Activated CD8-positive, alpha-beta T cell treated with anti-CD3 and anti-CD28 coated beads, Interleukin-2, amount 10 ng/mL, durations not matched to agents 7 days and 5 days (primary cell): Measurements from ENCODE around the gene CEP95. TPM values are rescaled to one million over a fixed set of nuclear protein-coding genes. Genes with fewer than 3 reads are reported as not detected.

Experiments used
- ATAC-seq: fragments of 150-1000 bp; cut with Tn5 transposase; one replicate; pipeline ENCODE4 v1.10.0; 2021; ENCODE audit warnings: moderate library complexity
- CTCF ChIA-PET: fragments of 350-600 bp; sonication (Branson Sonifier 250); formaldehyde crosslinking; loops from one replicate; lab custom pipeline; 2021; ENCODE audit warnings: antibody characterized with exemption; lab: Charles Lee
- POLR2A ChIA-PET: fragments of 350-600 bp; sonication (Branson Sonifier 250); formaldehyde crosslinking; loops from one replicate; lab custom pipeline; 2021; ENCODE audit warnings: antibody characterized with exemption; lab: Charles Lee
- DNase-seq: peaks from one replicate; pipeline ENCODE4 v3.0.0-alpha.2; 2020
- H3K27ac Mint-ChIP-seq: one replicate; pipeline ENCODE4 v1.8.0; 2021; ENCODE audit warnings: mild to moderate bottlenecking, mixed read lengths
- H3K27me3 Mint-ChIP-seq: one replicate; pipeline ENCODE4 v1.8.0; 2021; ENCODE audit warnings: low read depth, mixed read lengths
- H3K36me3 Mint-ChIP-seq: one replicate; pipeline ENCODE4 v1.8.0; 2021; ENCODE audit warnings: low read depth, mixed read lengths
- H3K4me1 Mint-ChIP-seq: one replicate; pipeline ENCODE4 v1.8.0; 2021; ENCODE audit warnings: low read depth, mixed read lengths
- H3K4me3 Mint-ChIP-seq: one replicate; pipeline ENCODE4 v1.8.0; 2021; ENCODE audit warnings: mild to moderate bottlenecking, mixed read lengths
- H3K9me3 Mint-ChIP-seq: one replicate; pipeline ENCODE4 v1.8.0; 2022; ENCODE audit warnings: mixed read lengths; ENCODE audit not compliant: insufficient read depth
- total RNA-seq, 2 experiments: library from RNA; stranded (reverse); gene quantifications; one replicate each; pipeline ENCODE4 v1.2.3, GENCODE V29; 2021

The CEP95 gene
- total RNA-seq, 2 experiments from 2014 or later = 49.2 to 51.7 TPM

DNA sequence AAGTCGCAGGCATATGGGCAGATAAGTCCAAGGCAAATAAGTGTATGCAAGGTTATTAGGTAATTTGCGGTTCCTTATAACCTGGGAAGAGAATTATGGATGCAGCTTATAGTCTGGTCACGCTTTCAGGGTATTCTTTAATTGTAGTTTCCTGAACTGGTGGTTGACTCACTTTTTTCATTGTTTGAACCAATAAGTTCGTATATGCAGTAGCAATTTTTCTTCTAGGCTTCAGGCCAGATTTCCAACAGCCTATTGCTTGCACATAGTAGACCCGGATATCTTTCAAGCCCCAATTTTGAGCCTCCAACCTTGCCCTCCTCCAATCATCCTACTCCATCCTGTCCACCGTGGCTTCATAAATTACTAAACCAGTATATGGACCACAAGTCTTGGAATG is 12.8 kb downstream of the CEP95 start:
- ChIA-PET POLR2A (interaction anchor here (1.5 to 2.6 kb wide), 2 partner anchors 12 to 14 kb away, joined by 4 to 12 read pairs; partner anchors contain the start of genes CEP95 and DDX5), CTCF (interaction anchor here (1.0 to 1.2 kb wide), 2 partner anchors 12 to 99 kb away, joined by 3 read pairs; no protein-coding TSS in a partner anchor)
- Mint-ChIP-seq H3K27me3 (no peaks in the 10 kb centered on the region), H3K4me1 (peaks cover 2% of the 10 kb centered on the region), H3K9me3 (no peaks in the 10 kb centered on the region), H3K4me3 (no peak overlapping the region), H3K36me3 (peaks cover 48% of the 10 kb centered on the region), H3K27ac (no peak overlapping the region)
- no peak for DNase-seq
- no peak for ATAC-seq

DNA sequence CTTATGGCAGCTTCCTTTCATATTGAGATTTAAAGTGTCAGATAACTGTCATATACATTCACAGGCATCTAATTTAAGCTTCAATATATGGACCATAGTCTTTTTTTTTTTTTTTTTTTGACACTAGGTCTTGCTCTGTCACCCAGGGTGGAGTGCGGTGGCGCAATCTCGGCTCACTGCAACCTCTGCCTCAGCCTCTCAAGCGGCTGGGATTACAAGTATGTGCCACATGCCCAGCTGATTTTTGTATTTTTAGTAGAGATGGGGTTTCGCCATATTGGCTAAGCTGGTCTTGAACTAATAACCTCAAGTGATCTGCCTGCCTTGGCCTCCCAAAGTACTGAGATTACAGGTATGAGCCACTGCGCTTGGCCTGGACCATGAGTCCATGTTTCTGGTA is 13.6 kb downstream of the CEP95 start:
- POLR2A ChIA-PET = interaction anchor here (1.2 to 2.6 kb wide), 3 partner anchors 13 to 15 kb away, joined by 3 to 12 read pairs (median 4); partner anchors contain the start of genes CEP95 and DDX5
- no peak overlapping the region for H3K4me3 Mint-ChIP-seq
- CTCF ChIA-PET = interaction anchor here (1.0 to 1.1 kb wide), 2 partner anchors 30 to 100 kb away, joined by 3 read pairs; no protein-coding TSS in a partner anchor
- ATAC-seq = no peak
- H3K4me1 Mint-ChIP-seq = no peaks in the 10 kb centered on the region
- no peak overlapping the region for H3K27ac Mint-ChIP-seq
- peaks cover 45% of the 10 kb centered on the region for H3K36me3 Mint-ChIP-seq
- no peak for DNase-seq
- H3K9me3 Mint-ChIP-seq = no peaks in the 10 kb centered on the region
- no peaks in the 10 kb centered on the region for H3K27me3 Mint-ChIP-seq

DNA sequence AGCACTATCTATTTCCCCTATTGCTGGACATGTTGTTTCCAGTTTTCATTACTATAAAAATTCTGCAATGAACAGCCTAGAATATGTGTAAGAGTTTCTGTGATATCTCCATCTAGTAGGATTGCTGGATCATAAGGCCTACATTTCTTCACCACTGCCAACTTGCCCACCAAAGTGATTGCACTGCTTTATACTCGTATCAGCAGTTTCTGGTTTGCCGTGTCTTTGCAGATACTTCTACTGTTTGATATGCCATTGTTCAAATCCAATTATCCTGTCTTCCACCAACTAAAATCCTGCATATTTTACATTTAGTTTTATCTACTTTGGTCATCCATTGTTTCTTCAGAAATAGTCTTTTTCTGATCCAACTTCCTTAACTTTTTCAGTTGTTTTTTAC is 21.1 kb downstream of the CEP95 start:
- no peak overlapping the region for H3K27ac Mint-ChIP-seq
- DNase-seq = no peak
- H3K9me3 Mint-ChIP-seq = no peaks in the 10 kb centered on the region
- H3K4me3 Mint-ChIP-seq = no peak overlapping the region
- ATAC-seq = no peak
- H3K27me3 Mint-ChIP-seq = no peaks in the 10 kb centered on the region
- H3K36me3 Mint-ChIP-seq = peaks cover 64% of the 10 kb centered on the region
- ChIA-PET CTCF (interaction anchor here (0.9 kb wide), 1 partner anchor 13 kb away, joined by 3 read pairs; no protein-coding TSS in a partner anchor), POLR2A (no interaction called here)
- no peaks in the 10 kb centered on the region for H3K4me1 Mint-ChIP-seq

DNA sequence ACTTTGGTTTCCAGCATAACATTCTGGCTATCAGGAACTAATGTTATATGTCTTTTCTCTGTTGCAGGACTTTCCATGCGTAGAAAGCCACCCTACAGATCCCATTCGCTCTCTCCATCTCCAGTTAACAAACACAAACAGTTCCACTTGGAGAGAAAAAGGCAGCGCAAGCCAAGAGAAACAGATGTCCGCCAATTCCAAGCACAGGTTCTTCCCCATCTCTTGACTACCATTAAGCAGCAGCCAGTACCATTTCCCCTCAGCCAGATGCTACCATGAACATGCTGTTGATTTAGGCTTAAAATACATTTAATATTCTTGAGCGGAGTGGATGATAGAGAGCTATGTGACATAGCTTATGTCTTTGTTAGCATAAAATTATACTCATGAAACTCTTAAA is 22.4 kb downstream of the CEP95 start:
- Mint-ChIP-seq H3K36me3 (peaks cover 65% of the 10 kb centered on the region), H3K27me3 (no peaks in the 10 kb centered on the region), H3K9me3 (no peaks in the 10 kb centered on the region), H3K27ac (no peak overlapping the region), H3K4me3 (no peak overlapping the region), H3K4me1 (no peaks in the 10 kb centered on the region)
- ChIA-PET CTCF (interaction anchor here (1.2 kb wide), 1 partner anchor 14 kb away, joined by 3 read pairs; no protein-coding TSS in a partner anchor), POLR2A (interaction anchor here (1.7 kb wide), 1 partner anchor 23 kb away, joined by 4 read pairs; the partner anchor contains the start of genes CEP95 and DDX5)
- ATAC-seq (no peak), DNase-seq (no peak)

DNA sequence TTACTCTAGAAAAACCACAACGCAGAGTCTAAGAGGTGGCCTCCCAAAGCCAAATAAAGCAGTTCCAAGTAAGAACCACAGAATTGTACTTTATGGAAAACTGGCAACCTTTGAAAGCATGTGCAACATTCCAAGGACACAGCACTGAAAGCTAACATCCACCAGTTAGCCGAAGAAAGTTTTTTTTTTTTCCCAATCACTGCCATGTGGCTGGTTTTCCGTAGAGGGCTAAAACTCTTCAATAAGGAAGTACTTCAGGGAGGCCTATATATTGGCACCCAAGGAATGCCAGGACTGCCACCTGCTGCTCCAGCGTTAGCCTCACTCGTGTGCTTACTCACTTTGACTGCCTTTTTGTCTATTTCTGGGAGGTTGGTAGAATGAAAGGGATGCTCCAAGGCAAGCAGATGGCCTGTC is 25.2 kb downstream of the CEP95 start:
- DNase-seq (no peak), ATAC-seq (no peak)
- CTCF ChIA-PET = interaction anchor here (0.9 to 1.0 kb wide), 2 partner anchors 13 to 117 kb away, joined by 3 read pairs; no protein-coding TSS in a partner anchor
- no peaks in the 10 kb centered on the region for H3K27me3 Mint-ChIP-seq
- H3K36me3 Mint-ChIP-seq = peaks cover 67% of the 10 kb centered on the region
- no peaks in the 10 kb centered on the region for H3K9me3 Mint-ChIP-seq
- no peak overlapping the region for H3K27ac Mint-ChIP-seq
- H3K4me1 Mint-ChIP-seq = no peaks in the 10 kb centered on the region
- no peak overlapping the region for H3K4me3 Mint-ChIP-seq
- POLR2A ChIA-PET = interaction anchor here (0.8 kb wide), 1 partner anchor 25 kb away, joined by 4 read pairs; the partner anchor contains the start of gene CEP95

DNA sequence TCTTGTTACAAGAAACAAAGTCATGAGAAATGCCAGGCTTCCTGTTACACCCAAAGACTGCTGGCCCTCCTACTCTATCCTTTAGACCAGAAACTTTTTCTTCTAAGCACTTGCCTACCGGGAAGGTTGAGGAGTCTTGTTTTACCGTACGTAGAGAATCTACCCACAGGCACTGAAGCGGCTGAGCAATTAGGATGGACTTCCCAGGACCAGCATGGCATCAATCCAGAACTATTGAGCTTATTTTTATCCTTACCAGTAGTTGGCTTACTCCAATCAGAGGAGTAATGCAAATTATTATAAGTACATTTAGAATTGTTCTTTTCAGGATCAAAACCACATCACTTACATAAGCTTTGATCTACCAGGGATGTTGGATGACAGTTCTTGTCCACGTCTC is 25.6 kb downstream of the CEP95 start:
- H3K36me3 Mint-ChIP-seq = peaks cover 68% of the 10 kb centered on the region
- POLR2A ChIA-PET = interaction anchor here (0.8 kb wide), 1 partner anchor 26 kb away, joined by 4 read pairs; the partner anchor contains the start of gene CEP95

DNA sequence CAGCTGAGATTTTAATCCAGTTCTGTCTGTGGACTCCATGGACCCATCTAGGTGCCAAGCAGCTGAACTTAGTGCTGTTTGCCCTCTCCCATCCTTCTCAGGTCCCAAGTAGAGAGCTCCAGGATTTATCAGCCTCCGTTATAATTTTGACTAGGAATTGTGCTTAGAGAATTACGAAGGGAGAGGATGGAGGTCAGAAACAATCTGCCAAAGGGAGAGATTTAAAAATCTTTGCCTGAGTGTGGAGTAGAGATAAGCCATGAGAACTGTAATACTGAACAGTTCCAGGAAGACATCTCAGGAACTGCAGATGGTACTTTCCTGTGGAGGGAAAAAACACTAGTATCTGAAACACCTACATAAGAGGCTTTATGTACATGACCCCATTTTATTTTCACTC is 27.0 kb downstream of the CEP95 start:
- no peak for DNase-seq
- ChIA-PET POLR2A (interaction anchor here (0.6 kb wide), 1 partner anchor 27 kb away, joined by 3 read pairs; the partner anchor contains the start of gene CEP95), CTCF (interaction anchor here (0.9 to 3.3 kb wide), 8 partner anchors 9 to 115 kb away, joined by 3 to 17 read pairs (median 4); no protein-coding TSS in a partner anchor)
- Mint-ChIP-seq H3K4me1 (no peaks in the 10 kb centered on the region), H3K36me3 (peaks cover 69% of the 10 kb centered on the region), H3K9me3 (no peaks in the 10 kb centered on the region), H3K4me3 (no peak overlapping the region), H3K27me3 (no peaks in the 10 kb centered on the region), H3K27ac (peak overlapping the region; percentile 39)
- ATAC-seq = no peak

More for the DNA sequence above, 25.6 kb downstream of the CEP95 start:
- ATAC-seq = no peak
- DNase-seq = no peak
- Mint-ChIP-seq H3K27ac (no peak overlapping the region), H3K9me3 (no peaks in the 10 kb centered on the region), H3K4me1 (no peaks in the 10 kb centered on the region), H3K4me3 (no peak overlapping the region), H3K27me3 (no peaks in the 10 kb centered on the region)
- CTCF ChIA-PET = interaction anchor here (0.9 to 3.3 kb wide), 4 partner anchors 12 to 117 kb away, joined by 3 to 17 read pairs (median 3); no protein-coding TSS in a partner anchor

DNA sequence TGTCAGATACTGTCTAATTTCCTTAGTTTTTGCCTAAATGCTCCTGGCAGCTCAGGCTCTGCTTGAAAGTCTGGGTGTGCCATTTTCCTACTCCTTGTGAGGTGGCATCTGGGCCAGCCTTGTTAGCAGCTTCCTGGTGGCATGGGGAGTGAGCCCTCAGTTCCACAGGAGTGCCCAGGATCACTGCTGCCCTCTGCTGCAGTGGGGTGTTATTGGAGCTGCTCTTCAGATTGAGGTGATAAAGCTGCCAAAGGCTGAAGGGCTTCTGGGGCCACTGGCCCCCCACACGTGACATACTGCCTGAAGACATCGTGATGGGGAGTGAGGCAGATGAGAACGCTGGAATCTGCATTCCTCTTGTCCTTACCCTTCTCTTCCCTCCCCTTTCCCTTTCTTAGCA is 27.4 kb downstream of the CEP95 start:
- DNase-seq (no peak), ATAC-seq (peak; percentile 35)
- Mint-ChIP-seq H3K4me3 (no peak overlapping the region), H3K9me3 (no peaks in the 10 kb centered on the region), H3K4me1 (no peaks in the 10 kb centered on the region), H3K27me3 (no peaks in the 10 kb centered on the region), H3K27ac (peak overlapping the region; percentile 39), H3K36me3 (peaks cover 68% of the 10 kb centered on the region)
- ChIA-PET CTCF (interaction anchor here (1.1 to 3.3 kb wide), 7 partner anchors 9 to 113 kb away, joined by 3 to 17 read pairs (median 3); no protein-coding TSS in a partner anchor), POLR2A (interaction anchor here (0.6 kb wide), 1 partner anchor 27 kb away, joined by 3 read pairs; the partner anchor contains the start of gene CEP95)

DNA sequence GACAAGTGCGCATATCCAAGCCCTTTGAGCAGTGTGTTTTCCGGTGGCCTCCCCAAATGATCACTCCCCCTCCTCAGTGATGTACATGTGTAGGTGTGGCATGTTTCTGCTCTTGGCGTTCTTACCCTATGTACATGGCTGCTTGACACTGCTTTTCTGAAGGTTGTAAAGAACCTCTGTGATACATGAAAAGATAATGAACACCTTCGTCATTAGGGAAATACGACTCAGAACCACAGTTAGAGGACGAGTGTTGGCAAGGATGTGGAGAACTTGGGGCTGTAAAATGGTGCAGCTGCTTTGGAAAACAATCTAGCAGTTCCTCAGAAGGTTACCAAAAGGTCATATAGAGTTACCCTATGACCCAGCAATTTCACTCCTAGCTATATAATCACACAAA is 28.6 kb downstream of the CEP95 start:
- no peaks in the 10 kb centered on the region for H3K27me3 Mint-ChIP-seq
- no peak for ATAC-seq
- no peaks in the 10 kb centered on the region for H3K4me1 Mint-ChIP-seq
- H3K36me3 Mint-ChIP-seq = peaks cover 64% of the 10 kb centered on the region
- POLR2A ChIA-PET = interaction anchor here (1.0 kb wide), 1 partner anchor 15 kb away, joined by 3 read pairs; no protein-coding TSS in a partner anchor
- H3K9me3 Mint-ChIP-seq = no peaks in the 10 kb centered on the region
- no peak for DNase-seq
- H3K4me3 Mint-ChIP-seq = no peak overlapping the region
- CTCF ChIA-PET = interaction anchor here (0.7 to 3.3 kb wide), 3 partner anchors 45 to 201 kb away, joined by 3 to 17 read pairs (median 4); no protein-coding TSS in a partner anchor
- H3K27ac Mint-ChIP-seq = no peak overlapping the region

DNA sequence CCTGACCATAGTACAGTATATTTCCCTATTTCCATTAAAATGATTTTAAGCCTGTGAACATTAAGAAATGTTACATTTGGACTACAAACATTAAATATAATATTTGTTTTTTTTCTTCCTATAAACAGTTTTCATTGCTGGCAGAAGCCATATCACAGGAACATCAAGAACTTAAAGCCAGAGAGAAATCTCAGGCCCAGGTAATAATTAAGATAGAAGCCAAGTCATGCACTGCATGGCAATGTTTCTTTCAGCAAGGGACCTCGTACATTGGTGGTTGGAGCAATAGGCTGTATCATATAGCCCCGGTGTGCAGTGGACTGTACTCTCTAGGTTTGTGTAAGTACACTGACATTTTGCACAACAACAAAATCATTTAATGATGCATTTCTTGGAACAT is 30.1 kb downstream of the CEP95 start:
- Mint-ChIP-seq H3K36me3 (peaks cover 58% of the 10 kb centered on the region), H3K4me3 (no peak overlapping the region), H3K4me1 (no peaks in the 10 kb centered on the region), H3K27ac (peak overlapping the region; percentile 17), H3K27me3 (no peaks in the 10 kb centered on the region), H3K9me3 (no peaks in the 10 kb centered on the region)
- DNase-seq = no peak
- CTCF ChIA-PET = no interaction called here
- no peak for ATAC-seq
- POLR2A ChIA-PET = no interaction called here

DNA sequence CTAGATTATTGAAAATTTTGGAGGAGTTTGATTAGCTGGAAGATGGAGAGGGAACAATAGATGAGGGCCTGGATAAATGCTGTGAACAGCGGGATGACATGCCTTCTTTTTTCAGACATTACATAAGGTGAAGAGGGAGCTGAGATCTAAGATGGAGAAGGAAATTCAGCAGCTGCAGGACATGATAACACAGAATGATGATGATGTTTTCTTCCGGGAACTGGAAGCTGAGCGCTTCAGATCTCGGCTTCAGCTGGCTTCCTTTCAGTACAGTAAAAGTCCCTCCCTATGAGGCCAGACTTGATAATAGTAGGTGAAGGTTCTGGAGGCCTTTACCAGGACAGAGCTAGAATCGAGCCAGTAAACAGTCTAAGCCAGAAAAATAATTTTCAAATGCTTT is 30.7 kb downstream of the CEP95 start:
- POLR2A ChIA-PET = interaction anchor here (0.6 to 0.8 kb wide), 2 partner anchors 16 to 113 kb away, joined by 3 read pairs; no protein-coding TSS in a partner anchor
- CTCF ChIA-PET = interaction anchor here (1.3 to 1.6 kb wide), 3 partner anchors 111 to 199 kb away, joined by 3 to 5 read pairs (median 3); no protein-coding TSS in a partner anchor

More for the DNA sequence above, 30.7 kb downstream of the CEP95 start:
- Mint-ChIP-seq H3K9me3 (no peaks in the 10 kb centered on the region), H3K27ac (peak overlapping the region; percentile 17), H3K4me1 (no peaks in the 10 kb centered on the region), H3K36me3 (peaks cover 54% of the 10 kb centered on the region), H3K27me3 (no peaks in the 10 kb centered on the region), H3K4me3 (no peak overlapping the region)
- DNase-seq (no peak), ATAC-seq (no peak)
